ENCODE results near the gene GDI1.

Gene GDI1

DNA sequence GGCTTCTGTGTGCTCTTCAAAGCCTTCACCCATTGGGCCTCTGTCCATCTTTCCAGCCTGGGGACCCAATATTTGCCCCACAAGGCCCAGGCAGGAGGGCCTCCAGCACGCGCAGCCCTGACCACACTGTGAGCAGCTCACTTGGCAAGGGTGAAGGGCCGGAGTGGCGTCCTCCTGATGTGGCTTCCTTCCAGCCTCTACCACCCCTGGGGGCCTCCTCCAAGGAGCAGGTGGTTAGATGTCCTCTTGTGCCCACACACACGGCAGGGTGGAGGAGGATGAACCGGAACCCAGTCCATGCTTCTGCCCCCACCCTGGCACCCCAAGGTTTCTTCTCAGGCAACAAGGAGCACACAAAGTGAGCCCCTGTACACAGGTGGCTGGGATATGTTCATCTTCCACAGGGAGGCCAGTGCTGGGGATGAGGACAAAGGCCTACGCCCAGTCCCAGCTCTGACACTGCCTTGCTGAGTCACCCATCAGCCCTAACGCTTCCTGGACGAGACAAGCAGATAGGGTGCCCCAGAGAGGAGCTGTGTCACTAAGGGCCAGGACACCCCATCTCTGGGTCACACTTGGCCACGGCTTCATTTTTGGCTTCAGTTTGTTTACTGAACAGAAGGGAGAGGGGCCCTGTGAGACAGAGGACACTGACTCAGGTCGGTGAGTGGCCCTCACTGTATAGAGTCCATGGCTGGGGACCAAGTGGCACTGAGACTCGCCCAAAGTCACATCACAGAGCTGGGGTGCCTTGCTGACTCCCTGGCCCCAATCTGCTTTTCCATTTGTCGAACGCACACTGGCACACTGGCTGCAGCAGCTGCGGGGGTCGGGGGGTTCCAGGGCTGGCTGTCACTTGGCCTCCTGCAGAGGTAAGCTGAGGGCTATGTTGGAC is 47.5 kb downstream of the GDI1 start:
- no peak for DNase-seq

- DNase-seq = no peak
These were observed 48.4 kb downstream of the GDI1 start for GRCh38 chrX:154485150-154486051.

DNA sequence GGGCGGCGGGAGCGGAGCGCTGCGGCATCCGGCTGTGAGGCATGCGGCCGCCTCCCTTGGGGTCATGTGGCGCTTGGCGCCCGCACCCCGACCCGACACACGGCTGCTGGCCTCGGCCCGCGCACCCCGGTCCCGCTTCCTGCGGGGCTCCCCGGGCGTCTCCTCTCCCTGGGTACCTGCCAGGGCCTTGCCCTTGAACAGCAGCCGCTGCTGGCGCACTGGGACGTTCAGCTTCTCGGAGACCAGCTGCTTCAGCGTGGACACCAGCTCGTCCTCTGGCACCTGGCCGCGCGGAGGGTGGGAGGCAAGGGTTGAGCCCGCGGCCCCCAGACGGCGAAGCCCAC is 49.1 kb downstream of the GDI1 start:
- no peak for DNase-seq

- no peak for DNase-seq
These were observed 49.6 kb downstream of the GDI1 start, which contains the start of gene UBL4A for GRCh38 chrX:154486396-154487207. TSS of gene UBL4A (minus strand) at chrX:154486615. CDS start at chrX:154486584, 31 bp downstream.

DNA sequence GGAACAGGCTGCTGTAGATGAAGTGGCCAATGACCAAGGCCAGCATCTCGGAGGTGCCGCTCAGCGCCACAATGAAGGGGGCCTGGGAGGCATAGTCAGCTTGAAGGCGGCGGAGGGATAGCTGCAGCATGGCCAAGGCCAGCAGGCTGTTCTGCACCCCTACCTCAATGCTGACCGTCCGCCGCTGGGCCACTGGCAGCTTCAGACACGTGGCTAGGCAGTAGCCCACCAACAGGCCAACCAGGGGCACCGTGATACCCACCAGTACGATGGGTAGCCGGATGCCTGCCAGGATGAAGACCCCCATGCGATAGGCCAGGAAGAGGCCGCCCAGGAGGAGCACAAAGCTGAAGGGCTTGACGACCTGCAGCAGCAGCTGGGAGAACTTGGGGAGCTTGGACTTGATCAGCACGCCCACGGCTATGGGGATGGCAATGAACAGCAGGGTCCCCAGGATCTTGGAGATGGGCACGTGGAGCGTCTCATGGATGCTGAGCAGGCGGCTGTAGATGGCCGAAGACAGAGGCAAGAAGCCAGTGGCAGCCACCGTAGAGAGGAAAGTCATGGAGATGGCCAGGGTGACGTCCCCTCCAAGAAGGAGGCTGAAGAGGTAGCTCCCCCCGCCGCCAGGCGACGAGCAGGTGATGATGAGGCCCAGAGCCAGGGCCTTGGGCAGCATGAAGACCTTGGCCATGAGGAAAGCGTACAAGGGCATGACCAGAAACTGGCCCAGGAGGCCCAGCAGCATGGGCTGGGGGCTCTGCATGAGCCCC is 50.8 kb downstream of the GDI1 start:
- DNase-seq = no peak

GRCh38 chrX:154488336-154489075 is 51.6 kb downstream of the GDI1 start:
- no peak for DNase-seq

GRCh38 chrX:154489182-154489581 is 52.2 kb downstream of the GDI1 start:
- no peak for DNase-seq

DNA sequence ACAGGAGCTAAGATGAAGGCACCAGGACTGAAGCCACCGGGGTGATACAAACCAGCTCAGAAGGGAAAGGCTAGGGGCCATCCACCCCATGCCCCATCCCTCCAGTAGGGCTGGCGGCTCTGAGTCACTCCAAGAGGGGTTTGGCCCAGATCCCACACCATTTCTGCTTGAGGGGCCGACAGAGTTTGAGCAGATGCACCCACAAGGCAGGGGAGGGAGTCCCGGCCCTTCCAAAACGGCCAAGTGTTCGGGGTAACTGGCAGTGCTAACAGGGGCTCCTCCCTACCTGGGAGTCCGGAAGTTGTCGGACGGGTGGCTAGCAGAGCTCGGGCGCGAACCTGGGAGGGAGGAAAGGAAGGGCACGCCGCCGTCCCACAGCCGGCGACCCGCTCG is 53.1 kb downstream of the GDI1 start:
- no peak for DNase-seq

GRCh38 chrX:154490414-154491083 is 53.6 kb downstream of the GDI1 start, which contains the start of gene SLC10A3:
TSS of gene SLC10A3 (minus strand) at chrX:154490629. CDS start at chrX:154488940, 1,689 bp downstream.
- DNase-seq = peak; percentile 67
